A673 (cell line): Measurements from ENCODE around the gene SLC16A9. TPM values are rescaled to one million over a fixed set of nuclear protein-coding genes. Genes with fewer than 3 reads are reported as not detected.
A peak's percentile ranks its signal among the peaks of the same experiment; 100 is the strongest.

Experiments
- BruUV-seq: library from RNA; stranded (reverse); fragments of 400-500 nt; replicated peaks from 2 replicates; lab custom pipeline; 2021; lab: Mats Ljungman, UMichigan
- CTCF ChIA-PET: fragments of 300-600 bp; sonication (Branson Sonifier 250); formaldehyde crosslinking; loops from one replicate; lab custom pipeline; 2022; ENCODE audit warnings: antibody characterized with exemption; lab: Charles Lee
- POLR2A ChIA-PET: fragments of 300-600 bp; sonication (Branson Sonifier 250); formaldehyde crosslinking; loops from one replicate; lab custom pipeline; 2022; ENCODE audit warnings: antibody characterized with exemption; ENCODE audit not compliant: low non-redundant PET; lab: Charles Lee
- DNase-seq: peaks from one replicate; pipeline ENCODE4 v3.0.0-alpha.2; 2015; ENCODE audit warnings: low spot score
- H3K27ac ChIP-seq: fragments of 200-600 bp; sonication (generic); 2 replicates; pipeline ENCODE4 v1.5.1; 2016; ENCODE audit warnings: mixed run types, low read depth, mild to moderate bottlenecking, mixed read lengths, antibody characterized with exemption, low read length; ENCODE audit not compliant: poor library complexity, severe bottlenecking
- H3K27me3 ChIP-seq: fragments of 200-600 bp; sonication (generic); replicated peaks from 2 replicates; pipeline ENCODE4 v1.6.1; 2017; ENCODE audit warnings: mixed run types, low read depth, mild to moderate bottlenecking, mixed read lengths, antibody characterized with exemption, low read length; ENCODE audit not compliant: insufficient read depth, poor library complexity
- H3K36me3 ChIP-seq: fragments of 200-600 bp; sonication (generic); 2 replicates; pipeline ENCODE4 v1.6.1; 2016; ENCODE audit warnings: mixed run types, mild to moderate bottlenecking, mixed read lengths, antibody characterized with exemption, low read length; ENCODE audit not compliant: insufficient read depth, poor library complexity, severe bottlenecking
- H3K4me1 ChIP-seq: fragments of 200-600 bp; sonication (generic); 2 replicates; pipeline ENCODE4 v1.6.1; 2017; ENCODE audit warnings: mixed run types, mild to moderate bottlenecking, mixed read lengths, antibody characterized with exemption, low read length; ENCODE audit not compliant: insufficient read depth, poor library complexity, severe bottlenecking
- H3K4me3 ChIP-seq: fragments of 200-600 bp; sonication (generic); 2 replicates; pipeline ENCODE4 v1.5.1; 2016; ENCODE audit warnings: low read depth, mixed run types, mild to moderate bottlenecking, mixed read lengths, low read length; ENCODE audit not compliant: poor library complexity, severe bottlenecking
- H3K9me3 ChIP-seq: fragments of 200-600 bp; sonication (generic); 2 replicates; pipeline ENCODE4 v1.6.1; 2016; ENCODE audit warnings: mixed run types, low read depth, mild to moderate bottlenecking, mixed read lengths, antibody characterized with exemption, low read length; ENCODE audit not compliant: poor library complexity, severe bottlenecking
- CTCF ChIP-seq: fragments of 300-800, 200-600 bp; sonication (generic); conservative IDR thresholded peaks from 2 replicates; pipeline ENCODE4 v1.5.1; 2017; ENCODE audit warnings: low read depth, mild to moderate bottlenecking, antibody characterized with exemption, low read length, moderate library complexity, mixed read lengths
- EZH2 ChIP-seq: fragments of 200-600 bp; sonication (generic); IDR thresholded peaks from 2 replicates; pipeline ENCODE4 v1.6.1; 2017; ENCODE audit warnings: borderline replicate concordance, low read depth, mild to moderate bottlenecking, mixed read lengths, antibody characterized with exemption, low read length; ENCODE audit not compliant: poor library complexity, severe bottlenecking
- intact Hi-C: fragments of 100-400 bp; cut with micrococcal nuclease; formaldehyde crosslinking; loops from one replicate; pipeline ENCODE4 v1.10.0; 2022; ENCODE audit not compliant: unreplicated experiment
- total RNA-seq: library from RNA; stranded (reverse); gene quantifications from 2 replicates; pipeline ENCODE4 v1.2.3, GENCODE V29; 2021

SLC16A9 gene
- total RNA-seq, 1 experiment from 2014 or later = 2.9 TPM

- no peak for TF ChIP-seq EZH2
- TF ChIP-seq CTCF = no peak
- CTCF ChIA-PET = no interaction called here
- POLR2A ChIA-PET = no interaction called here
- no peaks in the 10 kb centered on the region for H3K27me3 ChIP-seq
- intact Hi-C loops = no loop called here
- H3K36me3 ChIP-seq = no peaks in the 10 kb centered on the region
- BruUV-seq = no TSS peak
- no peak overlapping the region for H3K27ac ChIP-seq
- peaks cover 8% of the 10 kb centered on the region for H3K4me1 ChIP-seq
- H3K9me3 ChIP-seq = no peaks in the 10 kb centered on the region
- no peak overlapping the region for H3K4me3 ChIP-seq
- DNase-seq = no peak
Measured at GRCh38 chr10:59678884-59679301, 30.8 kb downstream of the SLC16A9 start.

- Histone ChIP-seq H3K4me1 (peaks cover 9% of the 10 kb centered on the region), H3K4me3 (no peak overlapping the region), H3K27ac (no peak overlapping the region), H3K36me3 (no peaks in the 10 kb centered on the region), H3K9me3 (no peaks in the 10 kb centered on the region), H3K27me3 (no peaks in the 10 kb centered on the region)
- TF ChIP-seq CTCF (no peak), EZH2 (no peak)
- CTCF ChIA-PET = no interaction called here
- BruUV-seq = no TSS peak
- intact Hi-C loops = no loop called here
- POLR2A ChIA-PET = no interaction called here
- DNase-seq = no peak
Measured at GRCh38 chr10:59677253-59677831, 32.3 kb downstream of the SLC16A9 start.

GRCh38 chr10:59675812-59676211 is 33.8 kb downstream of the SLC16A9 start:
- Histone ChIP-seq H3K27me3 (no peaks in the 10 kb centered on the region), H3K4me3 (no peak overlapping the region), H3K27ac (no peak overlapping the region), H3K36me3 (no peaks in the 10 kb centered on the region), H3K4me1 (peaks cover 9% of the 10 kb centered on the region), H3K9me3 (no peaks in the 10 kb centered on the region)
- ChIA-PET POLR2A (no interaction called here), CTCF (no interaction called here)
- BruUV-seq = no TSS peak
- peak; percentile 49 for DNase-seq
- peak; percentile 51 for TF ChIP-seq CTCF
- no peak for TF ChIP-seq EZH2
- intact Hi-C loops = loop anchor here (1.0 kb wide), 1 partner anchor 50 kb away; no protein-coding TSS in a partner anchor
